ENCODE results near the gene U2AF1L4.

DNA sequence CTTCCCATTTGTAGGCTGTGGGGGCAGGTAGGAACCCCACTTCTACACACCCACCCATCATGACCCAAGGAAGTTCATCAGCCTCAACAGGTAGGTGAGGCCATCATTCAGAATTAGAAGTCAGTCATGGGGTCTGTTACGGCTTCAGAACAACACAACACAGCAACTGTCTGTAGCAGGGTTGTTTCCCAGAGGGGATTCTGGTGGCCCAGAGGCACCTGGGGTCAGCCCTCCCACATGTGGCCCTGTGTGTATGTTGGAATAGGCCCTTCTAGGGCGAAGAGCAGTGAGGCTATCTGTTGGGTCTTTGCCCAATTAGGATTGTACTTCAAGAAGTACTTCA, 6.4 kb downstream of the U2AF1L4 start:
- TF ChIP-seq EP300 (IDR thresholded peaks at IDR 0.05) (no peak), POLR2AphosphoS5 (IDR thresholded peaks at IDR 0.05) (no peak)
